HG02678 (cell line): Measurements from ENCODE around the gene ASB12.
"Not testable (repeated sequence)": the region's sequence is repeated elsewhere in the genome, so short reads cannot be mapped to it uniquely, and the experiment has no call there.

ENCODE experiments used
- ATAC-seq: cut with Tn5 transposase; IDR thresholded peaks from one replicate; pipeline ENCODE4 v1.9.1; 2021; ENCODE audit warnings: mild to moderate bottlenecking, moderate library complexity; ENCODE audit not compliant: unreplicated experiment

Gene ASB12

GRCh38 chrX:64230123-64230970 is at the start of gene ASB12:
Gene ASB12, minus strand, starts transcription at chrX:64230607. Its CDS starts 4,957 bp downstream, at chrX:64225650.
- no peak for ATAC-seq

- no peak for ATAC-seq
Measured at GRCh38 chrX:64265265-64265664, 34.9 kb upstream of the ASB12 start.

- no peak for ATAC-seq
Measured at GRCh38 chrX:64229154-64229553, 1.3 kb downstream of the ASB12 start.

GRCh38 chrX:64218023-64218422 is 12.4 kb downstream of the ASB12 start:
- no peak for ATAC-seq

- not testable (repeated sequence) for ATAC-seq
Measured at GRCh38 chrX:64213989-64214388, 16.4 kb downstream of the ASB12 start.

GRCh38 chrX:64206556-64207162 is 23.7 kb downstream of the ASB12 start:
- no peak for ATAC-seq

GRCh38 chrX:64205735-64206501 is 24.5 kb downstream of the ASB12 start:
- peak; percentile 81 for ATAC-seq

- peak; percentile 43 for ATAC-seq
Measured at GRCh38 chrX:64205441-64205734, 25.0 kb downstream of the ASB12 start, which contains the start of gene AMER1. Gene AMER1, minus strand, starts transcription at chrX:64205708. Its CDS starts 12,422 bp downstream, at chrX:64193286.

GRCh38 chrX:64204701-64205440 is 25.5 kb downstream of the ASB12 start:
- peak; percentile 15 for ATAC-seq

GRCh38 chrX:64204252-64204651 is 26.2 kb downstream of the ASB12 start:
- ATAC-seq: no peak

GRCh38 chrX:64202808-64203325 is 27.5 kb downstream of the ASB12 start:
- ATAC-seq: no peak

GRCh38 chrX:64198036-64198435 is 32.4 kb downstream of the ASB12 start:
- ATAC-seq: peak; percentile 61

GRCh38 chrX:64196606-64197005 is 33.8 kb downstream of the ASB12 start:
- no peak for ATAC-seq

GRCh38 chrX:64195862-64196261 is 34.5 kb downstream of the ASB12 start:
- no peak for ATAC-seq

- ATAC-seq: no peak
Measured at GRCh38 chrX:64192673-64193072, 37.7 kb downstream of the ASB12 start.

GRCh38 chrX:64192040-64192439 is 38.4 kb downstream of the ASB12 start:
- ATAC-seq: no peak

- no peak for ATAC-seq
Measured at GRCh38 chrX:64191281-64192010, 39.0 kb downstream of the ASB12 start.

- ATAC-seq: no peak
Measured at GRCh38 chrX:64190136-64190740, 40.2 kb downstream of the ASB12 start.

GRCh38 chrX:64188901-64189300 is 41.5 kb downstream of the ASB12 start:
- no peak for ATAC-seq

- ATAC-seq: no peak
Measured at GRCh38 chrX:64187762-64188150, 42.7 kb downstream of the ASB12 start.
